ENCODE results near the gene ZFP36.

Gene ZFP36

DNA sequence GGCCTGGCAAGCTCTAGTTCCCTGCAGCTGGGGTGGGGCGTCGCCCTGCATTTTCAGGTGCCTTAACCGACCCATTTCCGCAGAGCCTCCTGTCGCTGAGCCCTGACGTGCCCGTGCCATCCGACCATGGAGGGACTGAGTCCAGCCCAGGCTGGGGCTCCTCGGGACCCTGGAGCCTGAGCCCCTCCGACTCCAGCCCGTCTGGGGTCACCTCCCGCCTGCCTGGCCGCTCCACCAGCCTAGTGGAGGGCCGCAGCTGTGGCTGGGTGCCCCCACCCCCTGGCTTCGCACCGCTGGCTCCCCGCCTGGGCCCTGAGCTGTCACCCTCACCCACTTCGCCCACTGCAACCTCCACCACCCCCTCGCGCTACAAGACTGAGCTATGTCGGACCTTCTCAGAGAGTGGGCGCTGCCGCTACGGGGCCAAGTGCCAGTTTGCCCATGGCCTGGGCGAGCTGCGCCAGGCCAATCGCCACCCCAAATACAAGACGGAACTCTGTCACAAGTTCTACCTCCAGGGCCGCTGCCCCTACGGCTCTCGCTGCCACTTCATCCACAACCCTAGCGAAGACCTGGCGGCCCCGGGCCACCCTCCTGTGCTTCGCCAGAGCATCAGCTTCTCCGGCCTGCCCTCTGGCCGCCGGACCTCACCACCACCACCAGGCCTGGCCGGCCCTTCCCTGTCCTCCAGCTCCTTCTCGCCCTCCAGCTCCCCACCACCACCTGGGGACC is 1.2 kb downstream of the ZFP36 start:
- peak; percentile 60 to 84 (median 74) for DNase-seq

DNA sequence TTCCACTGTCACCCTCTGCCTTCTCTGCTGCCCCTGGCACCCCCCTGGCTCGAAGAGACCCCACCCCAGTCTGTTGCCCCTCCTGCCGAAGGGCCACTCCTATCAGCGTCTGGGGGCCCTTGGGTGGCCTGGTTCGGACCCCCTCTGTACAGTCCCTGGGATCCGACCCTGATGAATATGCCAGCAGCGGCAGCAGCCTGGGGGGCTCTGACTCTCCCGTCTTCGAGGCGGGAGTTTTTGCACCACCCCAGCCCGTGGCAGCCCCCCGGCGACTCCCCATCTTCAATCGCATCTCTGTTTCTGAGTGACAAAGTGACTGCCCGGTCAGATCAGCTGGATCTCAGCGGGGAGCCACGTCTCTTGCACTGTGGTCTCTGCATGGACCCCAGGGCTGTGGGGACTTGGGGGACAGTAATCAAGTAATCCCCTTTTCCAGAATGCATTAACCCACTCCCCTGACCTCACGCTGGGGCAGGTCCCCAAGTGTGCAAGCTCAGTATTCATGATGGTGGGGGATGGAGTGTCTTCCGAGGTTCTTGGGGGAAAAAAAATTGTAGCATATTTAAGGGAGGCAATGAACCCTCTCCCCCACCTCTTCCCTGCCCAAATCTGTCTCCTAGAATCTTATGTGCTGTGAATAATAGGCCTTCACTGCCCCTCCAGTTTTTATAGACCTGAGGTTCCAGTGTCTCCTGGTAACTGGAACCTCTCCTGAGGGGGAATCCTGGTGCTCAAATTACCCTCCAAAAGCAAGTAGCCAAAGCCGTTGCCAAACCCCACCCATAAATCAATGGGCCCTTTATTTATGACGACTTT is 2.0 kb downstream of the ZFP36 start:
- peak in 5 of 6 experiments; percentile 28 to 54 (median 44) for DNase-seq

DNA sequence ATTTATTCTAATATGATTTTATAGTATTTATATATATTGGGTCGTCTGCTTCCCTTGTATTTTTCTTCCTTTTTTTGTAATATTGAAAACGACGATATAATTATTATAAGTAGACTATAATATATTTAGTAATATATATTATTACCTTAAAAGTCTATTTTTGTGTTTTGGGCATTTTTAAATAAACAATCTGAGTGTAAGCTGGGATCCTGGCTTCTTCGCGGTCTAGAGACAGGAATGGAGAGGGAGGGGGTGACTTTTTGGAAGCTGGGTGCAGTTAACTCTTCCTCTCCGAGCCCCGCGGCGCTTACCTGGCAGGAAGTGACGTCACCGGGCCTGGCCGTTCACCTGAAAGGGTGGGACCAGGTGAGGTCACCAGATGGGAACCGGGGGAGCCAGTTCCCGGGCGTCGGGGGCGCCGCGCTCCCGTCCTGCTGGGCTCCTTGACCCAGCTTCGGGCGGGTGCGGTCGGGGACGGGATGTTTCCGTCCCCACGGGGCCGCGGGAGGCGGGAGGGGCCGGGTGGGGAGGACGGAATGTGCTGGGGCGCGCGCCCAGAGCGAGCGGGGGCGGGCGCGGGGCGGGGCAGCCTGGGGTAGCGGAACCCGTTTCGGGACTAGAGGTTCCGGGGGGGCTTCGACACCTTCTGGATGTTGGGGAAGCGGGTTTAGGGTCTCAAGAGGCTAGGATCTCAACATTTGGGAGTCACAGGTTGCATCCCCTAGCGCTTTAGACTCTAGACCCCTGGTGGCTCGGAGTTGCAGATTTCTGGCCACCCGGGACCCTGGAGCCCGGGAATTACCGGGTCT is 2.8 kb downstream of the ZFP36 start:
- DNase-seq: peak; percentile 76 to 89 (median 82)

DNA sequence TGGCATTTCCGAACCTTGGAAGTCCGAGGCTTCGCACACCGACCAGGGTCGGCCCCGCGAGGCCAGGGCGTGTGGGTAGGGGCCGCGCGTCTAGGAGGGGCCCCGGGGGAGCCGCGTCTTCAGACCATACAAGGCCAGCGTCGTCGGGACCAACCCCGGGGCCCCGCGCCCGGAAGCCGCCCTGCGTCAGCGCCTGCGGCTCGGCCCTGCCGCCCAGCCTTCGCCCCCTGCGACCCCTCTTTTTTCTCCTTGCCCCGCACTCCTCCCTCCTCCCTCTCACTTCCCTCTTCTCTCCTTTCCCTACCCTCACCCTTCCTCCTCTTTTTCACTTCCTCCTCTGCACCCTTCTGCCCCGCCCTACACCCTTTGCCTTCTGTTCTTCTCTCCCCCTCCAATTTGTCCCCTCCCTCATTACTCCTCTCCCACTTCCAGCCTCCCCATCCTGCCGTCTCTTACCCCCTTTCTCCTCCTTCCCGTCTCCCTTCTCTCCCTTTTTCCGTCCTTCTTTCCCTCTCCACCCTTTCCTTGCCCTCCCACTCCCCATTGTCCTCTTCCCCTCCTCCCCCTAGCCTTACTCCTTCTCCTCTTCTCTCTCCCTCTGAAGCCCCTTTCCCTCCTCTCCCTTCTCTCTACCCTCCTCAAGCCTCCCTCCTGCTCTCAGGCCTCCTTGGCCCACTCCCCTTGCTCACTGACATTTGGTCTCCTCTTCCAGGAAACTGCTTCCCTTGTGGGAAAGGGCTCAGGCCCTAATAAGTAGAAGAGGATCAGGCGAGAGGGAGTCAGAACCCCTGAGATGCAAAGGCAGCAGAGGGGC is 3.6 kb downstream of the ZFP36 start:
- DNase-seq: peak; percentile 62 to 84 (median 72)

DNA sequence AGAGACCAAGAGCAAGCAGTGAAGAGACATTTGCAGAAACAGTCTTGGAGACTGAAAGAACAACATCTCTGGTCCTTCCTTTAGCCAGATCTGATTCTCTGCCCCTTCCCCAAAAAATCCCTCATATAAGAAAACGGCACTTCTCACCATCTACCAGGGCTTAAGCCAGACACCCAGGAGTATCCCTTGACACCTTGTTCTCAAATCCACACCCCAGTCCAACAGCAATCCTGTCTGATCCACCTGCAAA is 4.1 kb downstream of the ZFP36 start:
- DNase-seq: no peak

DNA sequence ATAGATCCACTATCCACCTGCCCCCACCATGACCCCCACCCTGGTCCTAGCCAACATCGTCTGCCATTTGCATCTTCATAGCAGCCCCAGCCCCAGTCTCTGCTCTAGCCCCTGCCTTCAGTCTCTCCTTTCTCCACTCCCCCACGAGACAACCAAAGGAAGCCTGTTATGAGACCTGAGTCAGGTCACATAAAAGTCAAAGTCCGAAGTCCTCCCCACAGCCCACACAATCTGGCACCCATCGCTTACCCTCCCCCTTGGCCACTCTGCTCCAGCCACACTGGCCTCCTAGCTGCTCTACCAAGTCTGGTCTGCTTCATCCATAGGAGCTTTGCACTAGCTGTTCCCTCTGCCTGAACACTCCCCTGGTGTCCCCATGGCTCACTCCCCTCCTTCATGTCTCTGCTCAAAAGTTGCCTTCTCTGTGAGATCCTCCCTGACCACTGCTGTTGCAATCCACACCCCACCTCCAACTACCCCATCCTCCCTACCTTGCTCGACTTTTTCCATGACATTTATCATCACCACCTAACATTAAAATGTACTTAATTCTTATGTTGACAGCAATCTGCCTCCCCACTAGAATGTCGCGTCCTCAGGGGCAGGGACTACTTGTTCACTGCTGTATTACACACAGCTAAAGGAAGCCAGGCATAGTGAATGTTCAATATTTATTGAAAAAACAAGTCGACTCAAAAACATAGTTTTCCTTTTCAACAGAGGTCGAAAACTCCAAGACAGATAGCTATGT is 4.6 kb downstream of the ZFP36 start:
- DNase-seq: peak in 2 of 6 experiments; percentile 21 to 34

DNA sequence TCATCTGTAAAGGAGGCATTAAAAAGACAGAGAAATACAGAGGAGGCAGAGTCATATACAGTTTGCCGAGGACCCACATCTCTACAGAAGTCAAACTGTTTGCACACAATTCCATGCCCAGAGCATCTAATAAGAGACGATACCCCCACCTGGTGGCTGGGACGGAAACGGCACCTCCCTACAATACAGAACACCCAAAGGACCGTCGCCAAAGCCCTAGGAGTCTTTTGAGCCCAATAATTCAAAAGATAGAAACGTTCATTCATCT is 5.1 kb downstream of the ZFP36 start:
- peak; percentile 89 to 99 (median 92) for DNase-seq

DNA sequence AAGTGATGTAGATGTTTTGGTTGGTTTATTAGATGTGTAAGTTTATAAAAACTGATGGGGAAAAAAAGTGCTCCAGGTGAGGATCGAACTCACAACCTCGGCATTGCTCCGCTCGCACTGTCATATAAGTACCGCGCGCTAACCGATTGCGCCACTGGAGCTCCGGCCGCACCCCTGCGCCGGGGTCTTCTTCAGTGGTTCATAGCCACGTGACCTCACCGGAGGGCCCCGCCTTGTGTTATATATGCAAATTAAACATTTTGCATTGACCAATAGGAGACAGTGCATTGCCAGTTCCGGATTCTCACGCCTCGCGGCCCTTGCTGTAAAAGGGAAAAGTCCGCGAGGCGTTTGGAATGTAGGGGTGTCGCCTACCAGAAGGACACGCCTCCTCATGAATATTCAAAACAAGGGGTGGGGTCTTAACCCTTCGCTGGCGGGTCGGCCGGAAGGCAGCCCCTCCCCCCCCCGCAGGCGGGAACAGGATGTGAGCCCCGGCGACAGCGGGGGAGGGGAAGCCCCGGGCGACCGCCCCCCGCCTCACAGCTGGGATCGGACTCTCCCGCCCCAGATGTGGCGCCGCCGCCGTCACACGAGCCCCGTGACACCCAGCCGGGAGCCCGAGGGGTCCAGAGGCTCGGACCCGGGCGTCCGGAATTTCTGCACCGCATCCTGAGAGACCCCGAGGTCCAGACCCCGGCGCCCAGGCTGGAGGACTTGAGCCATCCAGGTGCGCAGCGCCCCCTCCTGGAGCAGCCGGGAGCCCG is 5.6 kb downstream of the ZFP36 start, which contains the start of gene PLEKHG2:
Gene PLEKHG2 (plus strand): TSS at position 570 of the 767 bp plus-strand sequence. CDS start 1,418 bp downstream, outside the sequence.
- peak; percentile 97 to 100 (median 98) for DNase-seq

DNA sequence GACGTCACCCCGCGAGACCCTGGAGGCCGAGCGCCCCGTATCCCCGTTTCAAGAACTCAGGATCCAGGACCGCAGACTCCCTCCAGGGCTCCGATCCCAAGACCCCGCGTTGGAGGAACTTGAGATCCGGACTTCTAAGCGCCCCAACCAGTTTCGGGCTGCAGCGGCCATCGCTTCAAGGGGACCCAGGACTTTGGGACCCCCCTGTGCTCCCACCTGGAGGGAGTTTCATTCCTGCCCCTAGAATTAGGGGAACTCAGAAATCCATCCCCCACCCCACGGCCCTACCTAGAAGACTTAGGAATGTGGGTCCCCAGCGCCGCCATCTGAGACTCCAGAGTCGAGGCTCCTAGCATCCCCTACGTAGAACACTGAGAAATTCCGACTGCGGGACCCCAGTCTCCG is 6.2 kb downstream of the ZFP36 start:
- DNase-seq: peak in 2 of 6 experiments; percentile 33 to 41

DNA sequence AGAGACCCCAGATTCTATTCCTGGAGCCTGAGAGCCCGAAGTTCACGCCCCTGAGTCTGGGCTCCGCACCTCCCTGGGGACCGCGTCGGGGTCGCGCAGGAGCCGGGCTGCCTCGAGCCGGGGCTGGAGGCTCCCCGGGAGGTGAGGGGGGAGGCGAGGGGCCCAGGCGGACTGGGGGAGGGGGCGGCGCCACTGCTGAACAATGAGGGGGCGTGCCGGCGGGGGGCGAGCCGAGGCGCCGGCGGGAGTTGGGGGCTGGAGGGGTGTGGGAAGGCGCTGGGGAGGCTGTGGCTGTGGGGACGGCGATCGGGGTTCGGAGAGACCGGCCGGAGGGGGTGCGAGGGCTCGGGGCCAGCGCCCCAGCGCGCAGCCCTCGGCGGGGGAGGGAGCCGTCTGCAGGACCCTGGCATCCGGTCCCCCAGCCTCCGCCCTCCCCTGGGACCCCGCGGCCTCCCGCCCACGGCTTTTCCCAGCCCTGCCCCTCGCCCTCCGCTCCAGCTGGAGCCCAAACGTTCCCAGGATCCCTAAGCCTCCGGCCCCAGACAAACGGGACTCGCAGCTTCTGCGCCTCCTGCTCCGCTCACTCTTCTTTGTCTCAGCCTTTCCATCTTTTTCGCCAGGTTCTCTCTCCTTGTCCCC is 6.7 kb downstream of the ZFP36 start:
- DNase-seq: peak in 3 of 6 experiments; percentile 34 to 41 (median 41)

DNA sequence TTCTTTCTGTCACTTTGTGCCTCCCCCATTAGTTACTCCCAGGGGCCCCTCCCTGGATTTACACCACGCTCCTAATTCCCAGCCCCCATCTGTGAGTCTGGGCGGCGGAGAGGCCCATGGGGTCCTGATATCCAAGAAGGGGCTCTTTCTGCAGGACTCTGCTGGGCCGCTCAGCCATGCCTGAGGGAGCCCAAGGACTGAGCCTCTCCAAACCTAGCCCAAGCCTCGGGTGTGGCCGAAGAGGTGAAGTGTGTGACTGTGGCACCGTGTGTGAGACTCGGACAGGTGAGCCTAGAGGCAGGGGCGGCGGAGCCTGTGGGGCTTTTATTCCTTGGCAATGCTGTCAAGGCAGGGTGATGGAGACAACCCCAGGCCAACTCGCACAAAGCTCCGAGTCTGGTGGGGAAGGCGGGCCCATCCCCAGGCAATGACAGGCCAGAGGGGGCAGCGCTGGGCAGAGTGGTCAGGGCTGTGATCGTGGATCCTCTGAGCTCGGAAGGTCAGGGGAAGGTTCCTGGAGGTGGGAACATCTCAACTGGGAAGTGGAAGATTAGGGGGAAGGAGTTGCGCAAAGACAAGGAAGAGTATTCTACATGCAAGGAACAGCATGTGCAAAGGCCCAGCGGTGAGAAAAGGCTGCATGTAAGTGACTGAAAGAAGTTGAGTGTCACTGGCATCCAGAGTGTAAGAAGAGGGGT is 7.4 kb downstream of the ZFP36 start:
- peak in 3 of 6 experiments; percentile 11 to 25 (median 19) for DNase-seq

DNA sequence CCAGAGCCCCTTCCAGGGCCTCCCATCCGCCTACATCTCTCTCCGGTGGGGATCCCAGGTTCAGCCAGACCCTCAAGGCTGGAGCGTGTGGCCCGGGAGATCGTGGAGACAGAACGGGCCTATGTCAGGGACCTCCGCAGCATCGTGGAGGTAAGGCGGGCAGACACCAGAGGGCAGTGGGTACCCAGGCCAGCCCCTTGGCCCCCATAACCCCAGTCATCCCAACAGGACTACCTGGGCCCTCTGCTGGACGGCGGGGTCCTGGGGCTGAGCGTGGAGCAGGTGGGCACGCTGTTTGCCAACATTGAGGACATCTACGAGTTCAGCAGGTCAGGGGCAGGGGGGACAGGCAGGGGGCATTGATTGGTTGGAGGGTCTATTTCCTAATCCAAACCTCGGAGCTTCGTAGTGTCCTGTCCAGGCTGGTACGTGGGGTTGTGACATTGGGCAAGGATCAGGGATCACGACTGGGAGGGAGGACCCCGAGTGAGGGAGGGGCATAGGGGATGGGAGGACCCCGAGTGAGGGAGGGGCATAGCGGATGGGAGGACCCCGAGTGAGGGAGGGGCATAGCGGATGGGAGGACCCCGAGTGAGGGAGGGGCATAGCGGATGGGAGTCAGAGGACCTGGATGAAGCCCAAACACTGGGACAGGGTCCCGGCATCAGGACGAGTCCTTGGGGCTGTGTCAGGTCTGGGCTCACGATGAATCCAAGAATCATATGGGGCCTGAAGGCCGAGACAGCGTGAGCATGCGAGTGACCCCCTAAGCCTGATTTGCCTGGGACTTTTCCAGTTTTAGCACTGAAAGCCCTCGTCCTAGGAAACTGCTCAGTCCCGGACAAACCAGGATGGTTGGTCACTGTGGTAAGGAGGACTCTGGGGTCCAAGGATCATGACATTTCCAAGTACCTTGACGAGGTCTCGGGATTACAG is 8.7 kb downstream of the ZFP36 start:
- DNase-seq: no peak

DNA sequence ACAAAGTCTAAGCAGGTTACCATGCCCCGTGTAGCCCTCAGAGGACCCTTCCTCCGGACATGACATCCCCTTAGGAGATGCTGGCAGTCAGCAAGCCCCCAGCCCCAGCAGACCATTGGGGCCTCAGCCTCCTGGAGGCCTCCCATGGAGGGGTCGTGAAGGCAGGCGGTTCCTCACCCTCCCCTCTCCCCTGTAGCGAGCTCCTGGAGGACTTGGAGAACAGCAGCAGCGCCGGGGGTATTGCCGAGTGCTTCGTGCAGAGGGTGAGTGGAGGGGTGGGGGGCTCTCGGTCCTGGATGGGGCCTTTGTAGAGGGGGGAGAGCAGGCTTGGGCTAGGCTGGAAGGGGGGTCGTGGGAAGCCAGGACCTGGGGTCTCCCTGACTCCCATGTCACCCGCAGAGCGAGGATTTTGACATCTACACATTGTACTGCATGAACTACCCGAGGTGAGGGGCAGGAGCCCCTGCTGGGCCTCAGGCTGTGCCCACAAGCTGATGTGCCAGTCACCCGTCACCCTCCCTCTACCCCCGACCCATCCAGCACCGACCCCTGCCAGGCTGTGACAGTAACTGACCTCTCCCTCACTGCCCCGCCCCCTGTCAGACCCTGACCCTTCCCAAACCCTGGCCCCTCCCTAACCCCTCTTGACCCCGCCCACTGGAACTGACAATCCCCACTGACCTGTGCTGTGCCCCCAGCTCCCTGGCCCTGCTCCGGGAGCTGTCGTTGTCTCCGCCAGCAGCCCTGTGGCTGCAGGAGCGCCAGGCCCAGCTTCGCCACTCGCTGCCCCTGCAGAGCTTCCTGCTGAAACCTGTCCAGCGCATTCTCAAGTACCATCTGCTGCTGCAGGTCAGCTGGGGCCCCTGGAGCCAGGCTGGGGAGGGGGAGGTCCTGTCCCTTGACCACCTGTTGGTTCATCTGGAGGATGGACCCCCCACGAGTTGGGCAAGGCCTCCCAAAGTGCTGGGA is 9.8 kb downstream of the ZFP36 start:
- DNase-seq: peak in 1 of 6 experiments; percentile 11

DNA sequence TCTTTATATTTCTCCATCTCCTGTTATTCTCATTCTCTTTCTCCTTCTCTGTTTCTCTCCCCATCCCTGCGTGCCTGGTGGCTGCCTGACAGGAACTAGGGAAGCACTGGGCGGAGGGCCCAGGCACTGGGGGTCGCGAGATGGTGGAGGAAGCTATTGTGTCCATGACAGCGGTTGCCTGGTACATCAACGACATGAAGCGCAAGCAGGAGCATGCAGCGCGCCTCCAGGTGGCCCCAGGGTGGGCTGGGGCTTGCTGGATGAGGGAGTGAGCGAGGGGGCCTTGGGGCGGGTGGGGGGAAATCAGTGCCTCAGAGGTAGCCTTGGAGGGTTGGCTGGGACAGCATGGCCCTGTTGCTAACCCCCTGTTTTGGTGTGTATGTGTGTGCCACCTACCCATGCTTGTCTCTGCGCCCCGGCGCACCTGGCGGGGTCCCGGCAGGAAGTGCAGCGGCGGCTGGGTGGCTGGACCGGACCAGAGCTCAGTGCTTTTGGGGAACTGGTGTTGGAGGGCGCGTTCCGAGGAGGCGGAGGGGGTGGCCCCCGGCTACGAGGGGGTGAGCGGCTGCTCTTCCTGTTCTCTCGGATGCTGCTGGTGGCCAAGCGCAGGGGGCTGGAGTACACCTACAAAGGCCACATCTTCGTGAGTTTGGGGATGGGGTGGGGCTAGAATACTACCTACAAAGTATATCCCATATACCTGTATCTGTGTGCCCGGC is 11.0 kb downstream of the ZFP36 start:
- DNase-seq: no peak

DNA sequence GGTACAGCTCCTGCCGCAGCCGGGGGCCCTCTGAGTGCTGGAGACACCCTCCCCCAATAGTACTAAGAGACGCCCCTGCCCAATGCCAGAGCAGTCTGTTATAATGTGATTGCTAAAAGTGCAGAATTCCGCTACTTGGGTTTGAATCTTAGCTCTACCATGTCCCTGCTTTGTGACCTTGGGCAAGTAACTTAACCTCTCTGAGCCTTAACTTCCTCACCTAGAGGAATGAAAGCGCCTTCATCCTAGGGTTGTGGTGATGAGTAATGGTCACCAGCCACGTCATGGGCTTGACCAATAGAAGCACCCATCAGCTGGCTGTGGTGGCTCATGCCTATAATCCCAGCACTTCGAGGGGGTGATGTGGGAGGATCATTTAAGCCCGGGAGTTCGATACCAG is 12.4 kb downstream of the ZFP36 start:
- no peak for DNase-seq

DNA sequence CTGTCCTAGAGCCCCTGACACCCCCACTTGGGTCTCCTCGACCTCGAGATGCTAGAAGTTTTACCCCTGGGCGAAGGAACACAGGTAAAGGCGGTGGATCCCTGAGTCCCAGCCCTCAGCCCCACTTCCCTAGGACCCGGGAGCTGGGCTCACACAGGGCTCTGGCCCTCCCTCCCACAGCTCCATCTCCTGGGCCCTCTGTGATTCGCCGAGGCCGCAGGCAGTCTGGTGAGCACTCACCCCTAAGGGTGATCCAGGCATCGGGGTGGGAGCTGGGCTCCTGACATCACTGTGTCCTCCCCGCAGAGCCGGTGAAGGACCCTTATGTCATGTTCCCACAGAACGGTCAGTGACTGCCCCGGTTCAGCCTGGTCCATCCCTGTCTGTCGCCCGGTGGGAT is 14.1 kb downstream of the ZFP36 start:
- no peak for DNase-seq

DNA sequence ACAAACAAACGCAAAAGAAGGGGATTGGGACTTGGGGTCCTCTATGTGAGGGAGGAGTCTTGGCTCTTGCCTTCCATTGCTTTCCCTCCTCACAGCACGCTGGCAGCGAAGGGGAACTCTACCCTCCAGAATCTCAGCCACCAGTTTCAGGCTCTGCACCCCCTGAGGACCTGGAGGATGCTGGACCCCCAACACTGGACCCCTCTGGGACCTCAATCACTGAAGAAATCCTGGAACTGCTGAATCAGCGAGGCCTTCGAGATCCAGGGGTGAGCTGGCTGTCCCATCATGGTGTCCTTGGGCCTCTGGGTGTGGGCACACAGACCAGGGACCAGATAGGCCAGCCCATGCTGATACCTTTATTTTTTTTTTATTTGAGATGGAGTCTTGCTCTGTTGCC is 15.4 kb downstream of the ZFP36 start:
- DNase-seq: no peak
